GM23338 (cell line): ENCODE results near the gene PDE1C. TPM values are rescaled to one million over a fixed set of nuclear protein-coding genes. Genes with fewer than 3 reads are reported as not detected.

Experiments used
- ATAC-seq: fragments of 200-7000 bp; cut with Tn5 transposase; 3 replicates; pipeline ENCODE4 v1.9.1; 2020
- DNase-seq: peaks from one replicate; pipeline ENCODE4 v3.0.0-alpha.2; 2015; ENCODE audit warnings: low spot score
- H2AFZ ChIP-seq: fragments of 200-600 bp; sonication (generic); 2 replicates; pipeline ENCODE4 v1.8.0; 2016; ENCODE audit warnings: antibody characterized with exemption, mild to moderate bottlenecking, moderate library complexity
- H3F3A ChIP-seq: fragments of 200-600 bp; sonication (generic); replicated peaks from 2 replicates; pipeline ENCODE4 v1.8.0; 2017; ENCODE audit warnings: antibody characterized with exemption, mixed run types, low read depth
- H3K27ac ChIP-seq: fragments of 200-600 bp; sonication (generic); 2 replicates; pipeline ENCODE4 v1.6.1; 2016; ENCODE audit warnings: low read depth
- H3K27me3 ChIP-seq: fragments of 200-600 bp; sonication (generic); 2 replicates; pipeline ENCODE4 v1.8.0; 2016; ENCODE audit warnings: mild to moderate bottlenecking, mixed run types, moderate library complexity; ENCODE audit not compliant: insufficient read depth
- H3K36me3 ChIP-seq: fragments of 200-600 bp; sonication (generic); 2 replicates; pipeline ENCODE4 v1.8.0; 2016; ENCODE audit warnings: mild to moderate bottlenecking; ENCODE audit not compliant: insufficient read depth
- H3K4me1 ChIP-seq: fragments of 200-600 bp; sonication (generic); 2 replicates; pipeline ENCODE4 v1.8.0; 2016; ENCODE audit warnings: mild to moderate bottlenecking, moderate library complexity; ENCODE audit not compliant: insufficient read depth
- H3K4me2 ChIP-seq: fragments of 200-600 bp; sonication (generic); 2 replicates; pipeline ENCODE4 v1.7.1; 2017; ENCODE audit warnings: mixed run types
- H3K4me3 ChIP-seq: fragments of 200-600 bp; sonication (generic); 2 replicates; pipeline ENCODE4 v1.6.1; 2016; ENCODE audit warnings: mixed run types
- H3K79me2 ChIP-seq: fragments of 200-600 bp; sonication (generic); replicated peaks from 2 replicates; pipeline ENCODE4 v1.8.0; 2017; ENCODE audit warnings: mild to moderate bottlenecking; ENCODE audit not compliant: insufficient read depth
- H3K9me2 ChIP-seq: fragments of 200-600 bp; sonication (generic); 2 replicates; pipeline ENCODE4 v1.8.0; 2017; ENCODE audit not compliant: insufficient read depth
- H4K20me1 ChIP-seq: fragments of 200-600 bp; sonication (generic); replicated peaks from 2 replicates; pipeline ENCODE4 v1.8.0; 2017; ENCODE audit warnings: mild to moderate bottlenecking; ENCODE audit not compliant: insufficient read depth
- H3K27ac Mint-ChIP-seq: 2 replicates; pipeline ENCODE4 v1.8.0; 2020; ENCODE audit warnings: inconsistent platforms, mild to moderate bottlenecking, moderate library complexity, mixed read lengths
- H3K27me3 Mint-ChIP-seq: 3 replicates; pipeline ENCODE4 v1.8.0; 2022; ENCODE audit warnings: low read depth, mild to moderate bottlenecking, moderate library complexity, mixed read lengths, inconsistent platforms; ENCODE audit not compliant: insufficient read depth, poor library complexity
- H3K36me3 Mint-ChIP-seq: 3 replicates; pipeline ENCODE4 v1.8.0; 2021; ENCODE audit warnings: low read depth, mild to moderate bottlenecking, inconsistent platforms, moderate library complexity, mixed read lengths
- H3K4me1 Mint-ChIP-seq: 3 replicates; pipeline ENCODE4 v1.8.0; 2020; ENCODE audit warnings: mild to moderate bottlenecking, inconsistent platforms, mixed read lengths
- H3K4me3 Mint-ChIP-seq: 3 replicates; pipeline ENCODE4 v1.8.0; 2021; ENCODE audit warnings: moderate library complexity, mild to moderate bottlenecking, inconsistent platforms, mixed read lengths
- H3K9me3 Mint-ChIP-seq: 3 replicates; pipeline ENCODE4 v1.8.0; 2020; ENCODE audit warnings: moderate library complexity, mild to moderate bottlenecking, inconsistent platforms, mixed read lengths
- CREB1 ChIP-seq: fragments of 250-450 bp; sonication (Bioruptor Pico); IDR thresholded peaks from 2 replicates; pipeline ENCODE4 v1.5.0; 2020; ENCODE audit warnings: low read depth, mild to moderate bottlenecking, moderate library complexity
- EZH2 ChIP-seq: fragments of 200-600 bp; sonication (generic); IDR thresholded peaks from one replicate; pipeline ENCODE4 v1.8.0; 2017; ENCODE audit warnings: antibody characterized with exemption, mild to moderate bottlenecking, low read depth; ENCODE audit not compliant: unreplicated experiment
- EZH2phosphoT487 ChIP-seq: fragments of 200-600 bp; sonication (generic); IDR thresholded peaks from one replicate; pipeline ENCODE4 v1.8.1; 2018; ENCODE audit warnings: antibody characterized with exemption; ENCODE audit not compliant: unreplicated experiment
- JUNB ChIP-seq: IDR thresholded peaks from one replicate; pipeline ENCODE4 v1.6.1; 2016; ENCODE audit warnings: antibody characterized with exemption; ENCODE audit not compliant: unreplicated experiment
- NANOG ChIP-seq: IDR thresholded peaks from 2 replicates; pipeline ENCODE4 v1.6.1; 2016; ENCODE audit warnings: antibody characterized with exemption, borderline replicate concordance
- POLR2AphosphoS5 ChIP-seq: IDR thresholded peaks from 2 replicates; pipeline ENCODE4 v1.6.1; 2016; ENCODE audit warnings: antibody characterized with exemption, low read depth
- STAT1 ChIP-seq: IDR thresholded peaks from one replicate; pipeline ENCODE4 v1.6.1; 2016; ENCODE audit warnings: antibody characterized with exemption; ENCODE audit not compliant: unreplicated experiment
- ZNF114 ChIP-seq: fragments of 250-450 bp; sonication (Bioruptor Pico); IDR thresholded peaks from 2 replicates; pipeline ENCODE4 v1.5.0; 2020; ENCODE audit warnings: mild to moderate bottlenecking, moderate library complexity
- ZNF331 ChIP-seq: fragments of 250-450 bp; sonication (Bioruptor Pico); IDR thresholded peaks from 2 replicates; pipeline ENCODE4 v1.5.0; 2020; ENCODE audit warnings: low read depth, mild to moderate bottlenecking, moderate library complexity
- polyA plus RNA-seq: library from polyadenylated mRNA; unstranded; fragments of >200 nt; fragmentation: Nextera tagmentation; extraction: Ambion mirVana; gene quantifications from 2 replicates; pipeline ENCODE4 v1.2.1, GENCODE V29; 2016
- total RNA-seq: library from RNA; depleted of rRNA; stranded (reverse); fragments of >200 nt; shearing (Covaris generic); gene quantifications from 2 replicates; pipeline ENCODE4 v1.2.3, GENCODE V29; 2014
- TF ChIP-seq, protein P1 (sequence below), 2 experiments: fragments of 200-600 bp in 1 of 2; sonication (generic) in 1 of 2; conservative IDR thresholded peaks; 2 replicates each; pipeline versions ENCODE4 v1.5.1 to v1.6.1; 2016 to 2017; ENCODE audit warnings: antibody characterized with exemption in 2 of 2, low read depth in 2 of 2, mild to moderate bottlenecking in 2 of 2, moderate library complexity in 1 of 2
- TF ChIP-seq, protein P2 (sequence below): IDR thresholded peaks from one replicate; pipeline ENCODE4 v1.6.1; 2018; ENCODE audit warnings: antibody characterized with exemption; ENCODE audit not compliant: unreplicated experiment
- TF ChIP-seq, protein P3 (sequence below): fragments of 250-450 bp; sonication (Bioruptor Pico); IDR thresholded peaks from 2 replicates; pipeline ENCODE4 v1.5.0; 2020; ENCODE audit warnings: mild to moderate bottlenecking, moderate library complexity
- TF ChIP-seq, protein P4 (sequence below): IDR thresholded peaks from 2 replicates; pipeline ENCODE4 v1.6.1; 2016; ENCODE audit warnings: antibody characterized with exemption

The PDE1C gene
- total and polyA plus RNA-seq, 2 experiments from 2014 or later = 0.28 TPM; not detected in 1

DNA sequence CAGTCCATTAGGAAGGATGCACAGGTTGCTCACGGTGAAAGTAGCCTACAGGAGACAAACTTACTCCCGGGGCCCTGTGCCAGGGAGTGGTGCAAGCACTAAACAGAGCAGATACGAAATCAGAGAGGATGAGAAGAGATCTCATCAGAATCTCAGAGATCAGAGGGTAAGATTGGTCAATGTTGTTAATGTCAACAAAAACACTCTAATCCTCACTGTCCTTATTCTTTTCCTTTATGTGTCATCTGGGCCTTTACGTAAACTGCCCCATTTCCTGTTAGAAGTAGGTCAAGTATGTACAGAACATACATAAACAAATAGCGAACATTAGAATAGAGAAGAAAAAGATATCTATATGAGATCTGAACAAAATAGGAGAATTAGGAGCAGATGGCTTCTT is 220.1 kb downstream of the PDE1C start:
- H2AFZ ChIP-seq = no peak overlapping the region
- H3K27ac ChIP-seq = no peak overlapping the region
- Mint-ChIP-seq H3K9me3 (no peaks in the 10 kb centered on the region), H3K4me3 (no peak overlapping the region), H3K27ac (no peak overlapping the region), H3K4me1 (no peaks in the 10 kb centered on the region; the same call in 2 of the 3 replicates), H3K27me3 (no peaks in the 10 kb centered on the region), H3K36me3 (no peaks in the 10 kb centered on the region)
- DNase-seq (no peak), ATAC-seq (no peak)
- no peaks in the 10 kb centered on the region for H3F3A ChIP-seq
- H3K4me1 ChIP-seq = no peaks in the 10 kb centered on the region
- no peaks in the 10 kb centered on the region for H3K9me2 ChIP-seq
- H3K4me3 ChIP-seq = no peak overlapping the region
- no peak for TF ChIP-seq JUNB
- TF ChIP-seq, protein P1, sequence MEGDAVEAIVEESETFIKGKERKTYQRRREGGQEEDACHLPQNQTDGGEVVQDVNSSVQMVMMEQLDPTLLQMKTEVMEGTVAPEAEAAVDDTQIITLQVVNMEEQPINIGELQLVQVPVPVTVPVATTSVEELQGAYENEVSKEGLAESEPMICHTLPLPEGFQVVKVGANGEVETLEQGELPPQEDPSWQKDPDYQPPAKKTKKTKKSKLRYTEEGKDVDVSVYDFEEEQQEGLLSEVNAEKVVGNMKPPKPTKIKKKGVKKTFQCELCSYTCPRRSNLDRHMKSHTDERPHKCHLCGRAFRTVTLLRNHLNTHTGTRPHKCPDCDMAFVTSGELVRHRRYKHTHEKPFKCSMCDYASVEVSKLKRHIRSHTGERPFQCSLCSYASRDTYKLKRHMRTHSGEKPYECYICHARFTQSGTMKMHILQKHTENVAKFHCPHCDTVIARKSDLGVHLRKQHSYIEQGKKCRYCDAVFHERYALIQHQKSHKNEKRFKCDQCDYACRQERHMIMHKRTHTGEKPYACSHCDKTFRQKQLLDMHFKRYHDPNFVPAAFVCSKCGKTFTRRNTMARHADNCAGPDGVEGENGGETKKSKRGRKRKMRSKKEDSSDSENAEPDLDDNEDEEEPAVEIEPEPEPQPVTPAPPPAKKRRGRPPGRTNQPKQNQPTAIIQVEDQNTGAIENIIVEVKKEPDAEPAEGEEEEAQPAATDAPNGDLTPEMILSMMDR (conservative IDR thresholded peaks at IDR 0.05; ENCODE audit: low read depth in 2 of 2) = no peak
- no peak for TF ChIP-seq STAT1
- TF ChIP-seq, protein P2, sequence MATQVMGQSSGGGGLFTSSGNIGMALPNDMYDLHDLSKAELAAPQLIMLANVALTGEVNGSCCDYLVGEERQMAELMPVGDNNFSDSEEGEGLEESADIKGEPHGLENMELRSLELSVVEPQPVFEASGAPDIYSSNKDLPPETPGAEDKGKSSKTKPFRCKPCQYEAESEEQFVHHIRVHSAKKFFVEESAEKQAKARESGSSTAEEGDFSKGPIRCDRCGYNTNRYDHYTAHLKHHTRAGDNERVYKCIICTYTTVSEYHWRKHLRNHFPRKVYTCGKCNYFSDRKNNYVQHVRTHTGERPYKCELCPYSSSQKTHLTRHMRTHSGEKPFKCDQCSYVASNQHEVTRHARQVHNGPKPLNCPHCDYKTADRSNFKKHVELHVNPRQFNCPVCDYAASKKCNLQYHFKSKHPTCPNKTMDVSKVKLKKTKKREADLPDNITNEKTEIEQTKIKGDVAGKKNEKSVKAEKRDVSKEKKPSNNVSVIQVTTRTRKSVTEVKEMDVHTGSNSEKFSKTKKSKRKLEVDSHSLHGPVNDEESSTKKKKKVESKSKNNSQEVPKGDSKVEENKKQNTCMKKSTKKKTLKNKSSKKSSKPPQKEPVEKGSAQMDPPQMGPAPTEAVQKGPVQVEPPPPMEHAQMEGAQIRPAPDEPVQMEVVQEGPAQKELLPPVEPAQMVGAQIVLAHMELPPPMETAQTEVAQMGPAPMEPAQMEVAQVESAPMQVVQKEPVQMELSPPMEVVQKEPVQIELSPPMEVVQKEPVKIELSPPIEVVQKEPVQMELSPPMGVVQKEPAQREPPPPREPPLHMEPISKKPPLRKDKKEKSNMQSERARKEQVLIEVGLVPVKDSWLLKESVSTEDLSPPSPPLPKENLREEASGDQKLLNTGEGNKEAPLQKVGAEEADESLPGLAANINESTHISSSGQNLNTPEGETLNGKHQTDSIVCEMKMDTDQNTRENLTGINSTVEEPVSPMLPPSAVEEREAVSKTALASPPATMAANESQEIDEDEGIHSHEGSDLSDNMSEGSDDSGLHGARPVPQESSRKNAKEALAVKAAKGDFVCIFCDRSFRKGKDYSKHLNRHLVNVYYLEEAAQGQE = no peak
- TF ChIP-seq CREB1 (CRISPR knock-in tag) = no peak
- no peak for TF ChIP-seq POLR2AphosphoS5
- TF ChIP-seq NANOG = no peak
- TF ChIP-seq ZNF114 (CRISPR knock-in tag) = no peak
- TF ChIP-seq EZH2phosphoT487 = no peak
- TF ChIP-seq, protein P3, sequence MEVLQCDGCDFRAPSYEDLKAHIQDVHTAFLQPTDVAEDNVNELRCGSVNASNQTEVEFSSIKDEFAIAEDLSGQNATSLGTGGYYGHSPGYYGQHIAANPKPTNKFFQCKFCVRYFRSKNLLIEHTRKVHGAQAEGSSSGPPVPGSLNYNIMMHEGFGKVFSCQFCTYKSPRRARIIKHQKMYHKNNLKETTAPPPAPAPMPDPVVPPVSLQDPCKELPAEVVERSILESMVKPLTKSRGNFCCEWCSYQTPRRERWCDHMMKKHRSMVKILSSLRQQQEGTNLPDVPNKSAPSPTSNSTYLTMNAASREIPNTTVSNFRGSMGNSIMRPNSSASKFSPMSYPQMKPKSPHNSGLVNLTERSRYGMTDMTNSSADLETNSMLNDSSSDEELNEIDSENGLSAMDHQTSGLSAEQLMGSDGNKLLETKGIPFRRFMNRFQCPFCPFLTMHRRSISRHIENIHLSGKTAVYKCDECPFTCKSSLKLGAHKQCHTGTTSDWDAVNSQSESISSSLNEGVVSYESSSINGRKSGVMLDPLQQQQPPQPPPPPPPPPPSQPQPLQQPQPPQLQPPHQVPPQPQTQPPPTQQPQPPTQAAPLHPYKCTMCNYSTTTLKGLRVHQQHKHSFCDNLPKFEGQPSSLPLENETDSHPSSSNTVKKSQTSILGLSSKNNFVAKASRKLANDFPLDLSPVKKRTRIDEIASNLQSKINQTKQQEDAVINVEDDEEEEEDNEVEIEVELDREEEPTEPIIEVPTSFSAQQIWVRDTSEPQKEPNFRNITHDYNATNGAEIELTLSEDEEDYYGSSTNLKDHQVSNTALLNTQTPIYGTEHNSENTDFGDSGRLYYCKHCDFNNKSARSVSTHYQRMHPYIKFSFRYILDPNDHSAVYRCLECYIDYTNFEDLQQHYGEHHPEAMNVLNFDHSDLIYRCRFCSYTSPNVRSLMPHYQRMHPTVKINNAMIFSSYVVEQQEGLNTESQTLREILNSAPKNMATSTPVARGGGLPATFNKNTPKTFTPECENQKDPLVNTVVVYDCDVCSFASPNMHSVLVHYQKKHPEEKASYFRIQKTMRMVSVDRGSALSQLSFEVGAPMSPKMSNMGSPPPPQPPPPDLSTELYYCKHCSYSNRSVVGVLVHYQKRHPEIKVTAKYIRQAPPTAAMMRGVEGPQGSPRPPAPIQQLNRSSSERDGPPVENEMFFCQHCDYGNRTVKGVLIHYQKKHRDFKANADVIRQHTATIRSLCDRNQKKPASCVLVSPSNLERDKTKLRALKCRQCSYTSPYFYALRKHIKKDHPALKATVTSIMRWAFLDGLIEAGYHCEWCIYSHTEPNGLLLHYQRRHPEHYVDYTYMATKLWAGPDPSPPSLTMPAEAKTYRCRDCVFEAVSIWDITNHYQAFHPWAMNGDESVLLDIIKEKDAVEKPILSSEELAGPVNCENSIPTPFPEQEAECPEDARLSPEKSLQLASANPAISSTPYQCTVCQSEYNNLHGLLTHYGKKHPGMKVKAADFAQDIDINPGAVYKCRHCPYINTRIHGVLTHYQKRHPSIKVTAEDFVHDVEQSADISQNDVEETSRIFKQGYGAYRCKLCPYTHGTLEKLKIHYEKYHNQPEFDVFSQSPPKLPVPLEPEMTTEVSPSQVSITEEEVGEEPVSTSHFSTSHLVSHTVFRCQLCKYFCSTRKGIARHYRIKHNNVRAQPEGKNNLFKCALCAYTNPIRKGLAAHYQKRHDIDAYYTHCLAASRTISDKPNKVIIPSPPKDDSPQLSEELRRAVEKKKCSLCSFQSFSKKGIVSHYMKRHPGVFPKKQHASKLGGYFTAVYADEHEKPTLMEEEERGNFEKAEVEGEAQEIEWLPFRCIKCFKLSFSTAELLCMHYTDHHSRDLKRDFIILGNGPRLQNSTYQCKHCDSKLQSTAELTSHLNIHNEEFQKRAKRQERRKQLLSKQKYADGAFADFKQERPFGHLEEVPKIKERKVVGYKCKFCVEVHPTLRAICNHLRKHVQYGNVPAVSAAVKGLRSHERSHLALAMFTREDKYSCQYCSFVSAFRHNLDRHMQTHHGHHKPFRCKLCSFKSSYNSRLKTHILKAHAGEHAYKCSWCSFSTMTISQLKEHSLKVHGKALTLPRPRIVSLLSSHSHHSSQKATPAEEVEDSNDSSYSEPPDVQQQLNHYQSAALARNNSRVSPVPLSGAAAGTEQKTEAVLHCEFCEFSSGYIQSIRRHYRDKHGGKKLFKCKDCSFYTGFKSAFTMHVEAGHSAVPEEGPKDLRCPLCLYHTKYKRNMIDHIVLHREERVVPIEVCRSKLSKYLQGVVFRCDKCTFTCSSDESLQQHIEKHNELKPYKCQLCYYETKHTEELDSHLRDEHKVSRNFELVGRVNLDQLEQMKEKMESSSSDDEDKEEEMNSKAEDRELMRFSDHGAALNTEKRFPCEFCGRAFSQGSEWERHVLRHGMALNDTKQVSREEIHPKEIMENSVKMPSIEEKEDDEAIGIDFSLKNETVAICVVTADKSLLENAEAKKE = no peak
- TF ChIP-seq EZH2 = no peak
- no peak for TF ChIP-seq ZNF331
- TF ChIP-seq, protein P4, sequence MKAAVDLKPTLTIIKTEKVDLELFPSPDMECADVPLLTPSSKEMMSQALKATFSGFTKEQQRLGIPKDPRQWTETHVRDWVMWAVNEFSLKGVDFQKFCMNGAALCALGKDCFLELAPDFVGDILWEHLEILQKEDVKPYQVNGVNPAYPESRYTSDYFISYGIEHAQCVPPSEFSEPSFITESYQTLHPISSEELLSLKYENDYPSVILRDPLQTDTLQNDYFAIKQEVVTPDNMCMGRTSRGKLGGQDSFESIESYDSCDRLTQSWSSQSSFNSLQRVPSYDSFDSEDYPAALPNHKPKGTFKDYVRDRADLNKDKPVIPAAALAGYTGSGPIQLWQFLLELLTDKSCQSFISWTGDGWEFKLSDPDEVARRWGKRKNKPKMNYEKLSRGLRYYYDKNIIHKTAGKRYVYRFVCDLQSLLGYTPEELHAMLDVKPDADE = no peak
- no peaks in the 10 kb centered on the region for H3K36me3 ChIP-seq
- no peaks in the 10 kb centered on the region for H4K20me1 ChIP-seq
- H3K27me3 ChIP-seq = peaks cover 4% of the 10 kb centered on the region; the same call in 1 of the 2 replicates
- H3K4me2 ChIP-seq = no peak overlapping the region
- H3K79me2 ChIP-seq = no peaks in the 10 kb centered on the region
